ENCODE results near the gene SMPD3. TPM values are rescaled to one million over a fixed set of nuclear protein-coding genes. Genes with fewer than 3 reads are reported as not detected.

The SMPD3 gene
- total and polyA plus RNA-seq, 2 experiments from 2014 or later: 0.57 to 0.83 TPM

- H3K4me3 Mint-ChIP-seq: no peak overlapping the region
- ATAC-seq (no peak), DNase-seq (ENCODE audit: low spot score) (no peak)
- Histone ChIP-seq H3K27me3 (ENCODE audit: insufficient read depth) (no peaks in the 10 kb centered on the region), H3K27ac (ENCODE audit: low read depth) (no peak overlapping the region), H3K36me3 (ENCODE audit: insufficient read depth) (0 out of 2 replicates have a peak, but pooled peaks cover 3% of the 10 kb centered on the region), H4K20me1 (replicated peaks; ENCODE audit: insufficient read depth) (no peaks in the 10 kb centered on the region; the same call in 1 of the 2 replicates), H3F3A (replicated peaks; ENCODE audit: low read depth) (no peaks in the 10 kb centered on the region), H3K9me2 (ENCODE audit: insufficient read depth) (no peaks in the 10 kb centered on the region), H3K4me1 (ENCODE audit: insufficient read depth) (no peaks in the 10 kb centered on the region), H3K4me2 (no peak overlapping the region), H3K4me3 (no peak overlapping the region), H2AFZ (no peak overlapping the region), H3K79me2 (replicated peaks; ENCODE audit: insufficient read depth) (no peaks in the 10 kb centered on the region)
- H3K36me3 Mint-ChIP-seq (ENCODE audit: low read depth): peaks cover 42% of the 10 kb centered on the region
- no peaks in the 10 kb centered on the region for H3K9me3 Mint-ChIP-seq
- no peak overlapping the region for H3K27ac Mint-ChIP-seq
- peaks cover 3% of the 10 kb centered on the region; the same call in 1 of the 3 replicates for H3K4me1 Mint-ChIP-seq
- H3K27me3 Mint-ChIP-seq (ENCODE audit: insufficient read depth, low read depth, poor library complexity): peaks cover 6% of the 10 kb centered on the region
- no peak for TF ChIP-seq REST (IDR thresholded peaks at IDR 0.05; ENCODE audit: unreplicated experiment)
- TF ChIP-seq EZH2phosphoT487 (IDR thresholded peaks at IDR 0.05; ENCODE audit: unreplicated experiment): no peak
- TF ChIP-seq NANOG (IDR thresholded peaks at IDR 0.05; ENCODE audit: borderline replicate concordance): no peak
- TF ChIP-seq EZH2 (IDR thresholded peaks at IDR 0.05; ENCODE audit: low read depth, unreplicated experiment): no peak
- TF ChIP-seq ZNF462 (CRISPR knock-in tag; IDR thresholded peaks at IDR 0.05): no peak
- no peak for TF ChIP-seq ZNF331 (CRISPR knock-in tag; IDR thresholded peaks at IDR 0.05; ENCODE audit: low read depth)
- no peak for TF ChIP-seq CREB1 (CRISPR knock-in tag; IDR thresholded peaks at IDR 0.05; ENCODE audit: low read depth)
These were observed 124.0 kb downstream of the SMPD3 start for GRCh38 chr16:68324336-68324735.
